GM12878 (cell line): ENCODE results near the gene ADAMTS4. TPM values are rescaled to one million over a fixed set of nuclear protein-coding genes. Genes with fewer than 3 reads are reported as not detected.

Experiments used
- E4F1 ChIP-seq: fragments of 450-650 bp; IDR thresholded peaks from 2 replicates; pipeline ENCODE4 v1.6.1; 2018; ENCODE audit warnings: borderline replicate concordance, mild to moderate bottlenecking; ENCODE audit not compliant: partially characterized antibody
- ELK1 ChIP-seq: IDR thresholded peaks from 2 replicates; pipeline ENCODE4 v1.6.1; 2012; ENCODE audit warnings: low read depth, low read length, improper control_type of control experiment
- FOXM1 ChIP-seq: IDR thresholded peaks from 2 replicates; pipeline ENCODE4 v1.6.1; 2012; ENCODE audit warnings: low read depth, mild to moderate bottlenecking, inconsistent platforms, low read length, moderate library complexity
- NRF1 ChIP-seq: conservative IDR thresholded peaks from 2 replicates; pipeline ENCODE4 v1.6.1; 2011; ENCODE audit warnings: mild to moderate bottlenecking, low read depth, low read length, improper control_type of control experiment
- PRDM15 ChIP-seq: fragments of 450-650 bp; formaldehyde crosslinking; IDR thresholded peaks from 2 replicates; pipeline ENCODE4 v1.4.0; 2020; ENCODE audit warnings: mild to moderate bottlenecking, moderate library complexity
- RCOR1 ChIP-seq: conservative IDR thresholded peaks from 2 replicates; pipeline ENCODE4 v1.6.1; 2012; ENCODE audit warnings: low read depth, low read length, improper control_type of control experiment
- RELA ChIP-seq: fragments of 450-650 bp; IDR thresholded peaks from 2 replicates; pipeline ENCODE4 v1.8.0; 2014; ENCODE audit warnings: borderline replicate concordance; ENCODE audit not compliant: partially characterized antibody
- REST ChIP-seq: IDR thresholded peaks from 2 replicates; pipeline ENCODE4 v1.6.1; 2012; ENCODE audit warnings: mild to moderate bottlenecking, low read depth, low read length
- SIN3A ChIP-seq: IDR thresholded peaks from 2 replicates; pipeline ENCODE4 v1.6.1; 2012; ENCODE audit warnings: low read depth, low read length, improper control_type of control experiment
- SMAD5 ChIP-seq: IDR thresholded peaks from 2 replicates; pipeline ENCODE4 v1.6.1; 2016; ENCODE audit warnings: antibody characterized with exemption, low read depth
- SP1 ChIP-seq: IDR thresholded peaks from one replicate; pipeline ENCODE4 v1.6.1; 2011; ENCODE audit warnings: low read depth, low read length
- TARDBP ChIP-seq: IDR thresholded peaks from 2 replicates; pipeline ENCODE4 v1.6.1; 2016; ENCODE audit warnings: borderline replicate concordance
- ZBTB4 ChIP-seq: fragments of 450-650 bp; formaldehyde crosslinking; IDR thresholded peaks from 2 replicates; pipeline ENCODE4 v1.4.0; 2022; ENCODE audit warnings: mild to moderate bottlenecking, moderate library complexity
- ZNF217 ChIP-seq: fragments of 450-650 bp; IDR thresholded peaks from 2 replicates; pipeline ENCODE4 v1.6.1; 2017; ENCODE audit warnings: antibody characterized with exemption, mild to moderate bottlenecking
- polyA plus RNA-seq, 11 experiments: library from polyadenylated mRNA; depleted of rRNA in 4 of 11; unstranded in 6 of 11; stranded (reverse) in 5 of 11; fragments of >200 nt; fragmentation: Nextera tagmentation in 4 of 11; fragmentation: Illumina TruSeq in 1 of 11; extraction: Ambion mirVana in 4 of 11; extraction: Trizol in 1 of 11; gene quantifications; 1 replicate in 1 of 11; 2 replicates in 10 of 11; pipeline versions ENCODE4 v1.2.1 to v1.2.3, GENCODE V29; 2011 to 2016; ENCODE audit warnings: inconsistent platforms in 2 of 11, missing spikeins in 2 of 11, low read depth in 1 of 11
- total RNA-seq, 4 experiments: library from RNA; depleted of rRNA in 3 of 4; stranded (reverse); fragments of >200 nt in 3 of 4; fragmentation: Illumina TruSeq in 1 of 4; extraction: Trizol in 1 of 4; gene quantifications; 2 replicates each; pipeline versions ENCODE4 v1.2.1 to v1.2.3, GENCODE V29; 2013 to 2021

ADAMTS4 gene
- total and polyA plus RNA-seq, 10 of the 15 experiments (the other 5 are each of a cell fraction or from before 2014, with no cell fraction given): 0.01 to 0.13 (median 0.05) TPM; not detected in 2

GRCh38 chr1:161225534-161226319 lies 26.9 kb upstream of the ADAMTS4 start, which contains the start of gene TOMM40L (continued):
- TF ChIP-seq ELK1 (no peak), TARDBP (0 out of 2 replicates have a peak, but pooled peaks have one; percentile 36), PRDM15 (CRISPR knock-in tag) (no peak), NRF1 (no peak), ZNF217 (no peak), RELA (peak; percentile 13), RCOR1 (0 out of 2 replicates have a peak, but pooled peaks have one; percentile 76), SP1 (peak; percentile 96), REST (no peak), E4F1 (no peak), FOXM1 (no peak), SIN3A (0 out of 2 replicates have a peak, but pooled peaks have one; percentile 72), ZBTB4 (CRISPR knock-in tag) (no peak), SMAD5 (no peak)
